ENCODE data around the gene PRKD2.
A peak's percentile ranks its signal among the peaks of the same experiment; 100 is the strongest.

PRKD2 gene

DNA sequence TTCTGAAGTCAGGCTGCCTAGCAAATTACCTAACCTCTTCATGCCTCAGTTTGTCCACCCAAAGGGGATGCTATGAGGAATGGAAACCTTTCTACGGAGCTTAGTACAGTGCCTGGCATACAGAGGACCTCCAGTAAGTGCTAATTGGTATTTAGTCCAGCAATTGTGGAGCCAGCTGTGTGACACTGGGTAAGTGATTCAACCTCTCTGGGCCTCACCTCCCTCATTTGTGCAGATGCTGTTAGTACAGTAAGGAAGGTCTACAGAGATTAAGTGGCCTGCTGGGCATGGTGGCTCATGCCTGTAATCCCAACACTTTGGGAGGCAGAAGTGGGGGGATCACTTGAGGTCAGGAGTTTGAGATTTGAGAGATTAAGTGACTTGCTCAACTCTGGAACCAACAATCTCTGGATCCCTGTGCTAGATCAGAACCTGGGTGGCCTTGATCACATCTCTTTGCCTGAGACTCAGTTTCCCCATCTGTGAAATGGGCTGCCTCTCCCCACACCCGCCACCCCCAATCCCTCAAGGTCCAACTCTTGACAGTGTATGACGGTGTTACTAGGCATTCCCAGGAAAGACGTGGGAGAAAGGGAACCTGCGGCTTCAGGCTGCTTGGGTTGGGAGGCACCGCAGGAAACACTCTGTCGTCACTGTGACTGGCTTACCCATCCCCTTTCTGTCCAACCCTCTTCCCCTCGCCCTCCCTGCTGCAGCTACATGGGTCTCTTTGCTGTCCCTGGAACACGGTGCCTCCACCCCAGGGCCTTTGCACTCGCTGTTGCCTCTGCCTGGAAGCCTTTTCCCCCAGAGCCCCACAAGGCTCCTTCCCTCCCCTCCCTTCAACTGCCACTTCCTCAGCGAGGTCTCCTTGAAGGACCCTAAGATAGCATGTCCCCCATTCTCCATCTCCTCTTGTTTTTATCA is 18.3 kb downstream of the PRKD2 start:
- no peak for DNase-seq

DNA sequence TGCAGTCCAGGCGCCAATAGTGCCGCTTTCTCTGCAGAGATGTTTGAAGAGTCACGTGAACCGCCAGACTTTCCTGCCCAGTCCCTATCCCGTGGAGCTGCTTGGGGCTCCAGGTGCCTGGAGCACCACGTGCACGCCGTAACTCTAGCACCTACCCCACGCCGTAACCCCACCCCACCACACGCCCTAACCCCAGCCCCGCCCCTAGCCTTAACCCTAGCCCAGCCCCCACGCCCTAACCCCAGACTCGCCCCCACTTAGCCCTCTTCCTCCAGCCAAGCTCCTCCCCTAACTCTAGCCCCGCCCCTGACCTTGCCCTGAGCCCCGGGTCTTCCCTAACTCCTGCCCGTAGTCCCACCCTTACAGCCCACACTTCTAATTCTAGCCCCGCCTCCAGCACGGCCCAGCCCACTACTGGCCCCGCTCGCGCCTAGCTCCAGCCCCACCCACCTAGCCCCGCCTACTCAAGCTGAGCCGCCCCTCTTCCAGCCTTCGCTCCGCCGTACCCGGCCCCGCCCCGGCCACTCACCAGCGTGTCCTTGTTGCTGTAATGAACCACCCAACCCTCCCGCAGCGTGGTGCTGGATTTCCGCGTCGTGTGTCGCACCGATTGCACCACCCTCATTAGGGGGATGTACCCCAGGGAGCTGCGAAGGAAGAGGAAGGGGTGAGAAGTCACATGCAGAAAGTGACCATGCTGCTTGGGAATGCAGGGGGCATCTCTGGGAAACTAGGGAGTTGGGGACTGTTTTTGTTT is 19.5 kb downstream of the PRKD2 start:
- no peak for DNase-seq

DNA sequence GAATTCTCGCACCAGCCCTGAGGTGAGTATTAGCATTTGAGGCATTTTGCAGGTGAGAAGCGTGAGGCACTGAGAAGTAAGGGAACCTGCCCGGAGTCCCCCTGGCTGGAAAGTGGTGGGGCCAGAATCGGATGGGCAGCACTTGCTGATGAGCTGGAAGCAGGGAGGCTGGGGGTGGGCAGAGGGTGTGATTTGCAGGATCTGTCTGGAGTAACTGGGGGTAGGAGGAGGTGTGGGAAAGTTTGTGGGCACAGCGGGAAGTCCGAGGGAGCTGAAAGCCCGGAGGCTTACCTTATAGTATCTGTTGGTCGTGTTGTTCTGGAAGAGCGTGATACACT is 20.1 kb downstream of the PRKD2 start:
- no peak for DNase-seq

DNA sequence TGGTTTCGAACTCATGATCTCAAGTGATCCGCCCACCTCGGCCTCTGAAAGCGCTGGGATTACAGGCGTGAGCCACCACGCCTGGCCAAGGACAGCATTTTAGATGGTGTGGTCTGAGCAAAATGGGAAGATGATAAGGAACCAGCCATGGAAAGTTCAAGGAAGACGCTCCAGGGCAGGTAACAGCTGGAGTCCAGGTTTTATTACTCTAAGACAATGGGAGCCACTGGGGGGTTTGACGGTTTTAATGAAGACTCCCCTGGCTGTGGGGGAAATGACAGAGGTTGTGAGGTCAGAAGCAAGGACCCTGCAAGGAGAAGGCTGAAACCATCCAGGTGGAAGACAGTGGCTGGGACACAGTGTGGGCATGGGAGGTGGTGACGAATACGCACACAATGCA is 20.9 kb downstream of the PRKD2 start:
- no peak for DNase-seq

DNA sequence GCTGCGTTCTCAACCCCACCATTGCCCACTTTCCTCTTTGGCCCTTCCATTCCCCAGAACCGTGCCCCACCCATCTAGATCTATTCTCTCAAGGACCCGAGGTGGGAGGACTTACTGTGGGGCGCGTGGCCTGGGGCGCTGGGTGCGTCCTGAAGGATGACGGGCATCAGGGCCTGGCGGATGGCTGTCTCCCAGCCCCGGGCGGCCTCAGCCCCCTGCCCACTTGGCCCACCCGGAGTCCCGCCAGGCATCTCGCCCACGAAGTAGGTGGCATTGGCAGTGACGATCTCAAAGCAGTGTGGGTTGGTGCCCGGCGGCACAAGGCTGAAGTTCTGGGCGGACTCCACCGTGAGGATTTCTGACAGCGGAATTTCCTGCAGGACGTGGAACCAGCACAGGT is 23.2 kb downstream of the PRKD2 start:
- DNase-seq = no peak

DNA sequence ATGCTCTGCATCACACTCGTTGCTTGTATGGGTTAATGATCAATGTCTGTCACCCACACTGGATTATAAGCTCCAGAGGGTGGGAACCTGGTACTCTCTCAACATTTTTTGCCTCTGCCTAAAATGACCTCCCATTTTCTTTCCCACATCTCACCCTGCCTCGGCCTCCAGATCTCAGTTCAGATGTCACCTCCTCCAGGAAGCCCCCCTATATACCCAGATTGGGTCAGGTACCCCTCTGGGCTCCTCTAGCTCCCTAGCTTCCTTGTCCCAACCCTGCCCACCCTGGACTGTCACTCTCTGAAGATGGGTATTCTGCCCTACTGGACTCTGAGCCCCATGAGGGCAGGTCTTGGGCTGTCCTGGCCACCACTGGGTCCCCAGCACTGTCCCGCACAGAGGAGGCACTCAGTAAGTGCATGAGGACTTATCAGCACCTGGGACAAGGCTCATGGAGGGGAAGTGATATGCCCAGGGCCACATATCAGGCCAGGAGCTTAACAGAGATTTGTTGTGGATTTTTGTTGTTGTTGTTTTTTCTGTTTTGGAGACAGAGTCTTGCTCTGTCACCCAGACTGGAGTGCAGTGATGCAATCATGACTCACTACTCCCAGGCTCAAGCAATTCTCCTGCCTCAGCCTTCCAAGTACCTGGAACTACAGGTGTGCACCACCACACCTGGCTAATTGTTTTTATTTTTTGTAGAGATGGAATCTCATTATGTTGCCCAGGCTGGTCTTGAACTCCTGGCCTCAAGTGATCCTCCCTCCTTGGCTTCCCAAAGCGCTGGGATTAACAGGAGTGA is 23.8 kb downstream of the PRKD2 start:
- no peak for DNase-seq

DNA sequence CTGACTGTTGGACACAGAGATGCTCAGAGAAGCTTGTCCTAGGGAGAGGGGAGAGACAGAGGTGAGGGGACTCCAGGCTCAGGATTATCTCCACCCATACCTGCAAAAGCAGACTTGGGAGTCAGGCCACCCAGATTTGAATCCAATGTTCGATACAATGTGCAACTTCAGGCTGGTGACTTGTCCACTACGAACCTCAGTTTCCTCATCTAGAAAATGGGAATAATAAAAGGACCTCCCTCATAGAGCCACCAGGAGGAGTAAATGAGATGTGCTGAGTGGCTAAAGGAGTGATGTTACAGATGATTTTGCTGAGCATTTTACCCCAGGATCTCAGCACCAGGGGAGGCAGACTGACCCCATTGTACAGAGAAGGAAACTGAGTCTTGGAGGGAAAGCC is 25.0 kb downstream of the PRKD2 start:
- DNase-seq = no peak

DNA sequence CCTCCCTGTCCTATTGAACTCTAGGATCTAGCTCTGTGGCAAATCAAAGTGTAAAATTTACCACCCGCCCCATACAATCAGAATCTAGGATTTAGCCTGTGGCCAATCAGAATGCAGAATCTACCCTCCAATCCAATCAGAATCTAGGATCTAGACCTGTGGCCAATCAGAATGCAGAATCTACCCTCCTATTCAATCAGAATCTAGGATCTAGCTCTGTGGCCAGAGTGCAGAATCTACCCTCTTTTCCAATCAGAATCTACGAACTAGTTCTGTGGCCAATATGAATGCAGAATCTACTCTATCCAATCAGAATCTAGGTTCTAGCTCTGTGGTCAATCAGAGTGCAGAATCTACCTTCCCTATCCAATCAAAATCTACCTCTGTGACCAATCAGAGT is 25.8 kb downstream of the PRKD2 start:
- DNase-seq = no peak

DNA sequence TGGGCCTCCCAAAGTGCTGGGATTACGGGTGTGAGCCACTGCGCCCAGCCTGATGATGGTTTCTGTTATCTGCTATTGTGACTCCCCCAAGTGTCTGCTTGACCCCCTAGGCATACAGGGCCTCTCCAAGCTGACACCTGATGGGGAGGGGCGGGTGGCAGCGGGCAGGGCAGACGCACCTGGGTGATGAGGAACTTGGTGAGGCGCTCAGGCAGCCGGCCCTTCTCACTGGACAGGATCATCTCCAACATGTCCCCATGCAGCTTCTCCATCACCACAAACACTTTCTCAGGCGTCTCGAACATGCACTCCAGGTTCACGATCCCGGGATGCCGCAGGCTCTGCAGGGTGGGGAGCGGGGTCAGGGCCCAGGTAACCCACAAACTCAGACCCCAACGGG is 27.6 kb downstream of the PRKD2 start:
- DNase-seq = no peak

DNA sequence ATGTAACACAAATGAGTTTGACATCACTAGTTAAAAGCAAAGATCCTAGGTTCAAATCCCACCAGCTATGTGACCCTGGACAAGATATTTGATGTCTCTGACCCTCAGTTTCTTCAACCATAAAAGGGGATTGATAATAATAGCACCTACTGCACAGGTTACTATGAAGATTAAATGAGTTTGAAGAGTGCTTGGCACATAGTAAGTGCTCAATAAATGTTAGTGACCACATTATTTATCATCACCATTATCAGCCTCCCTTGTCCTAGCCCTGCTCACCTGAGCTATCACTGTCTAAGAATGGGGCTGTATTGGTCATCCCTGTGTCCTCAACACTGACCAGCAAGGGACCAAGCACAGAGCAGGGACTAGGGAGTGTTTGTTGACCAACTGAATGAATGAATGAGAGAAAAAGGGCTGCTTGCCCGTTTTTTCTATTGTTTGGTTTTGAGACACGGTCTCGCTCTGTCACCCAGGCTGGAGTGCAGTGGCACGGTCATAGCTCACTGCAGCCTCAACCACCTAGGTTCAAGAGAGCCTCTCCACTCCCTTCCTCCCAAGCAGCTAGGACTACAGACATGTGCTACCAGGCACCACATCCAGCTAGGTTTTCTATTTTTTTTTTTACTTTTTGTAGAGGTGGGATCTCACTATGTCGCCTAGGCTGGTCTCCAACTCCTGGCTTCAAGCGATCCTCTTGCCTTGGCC is 29.3 kb downstream of the PRKD2 start:
- no peak for DNase-seq

DNA sequence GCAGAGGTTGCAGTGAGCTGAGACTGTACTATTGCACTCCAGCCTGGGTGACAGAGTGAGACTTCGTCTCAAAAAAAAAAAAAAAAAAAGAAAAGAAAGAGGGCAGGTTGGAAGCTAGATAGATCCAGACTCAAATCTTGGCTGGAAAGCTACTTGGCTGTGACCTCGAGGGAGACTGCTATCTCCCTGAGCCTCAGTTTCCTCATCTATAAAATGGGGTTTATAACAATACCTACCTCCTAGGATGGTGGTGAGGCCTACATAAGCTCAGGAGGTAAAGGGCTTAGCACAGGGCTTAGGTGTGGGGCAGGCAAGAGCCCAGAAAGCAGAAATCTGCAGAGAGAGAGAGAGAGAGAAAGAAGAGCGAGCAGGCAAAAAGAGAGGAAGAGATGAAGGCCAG is 31.7 kb downstream of the PRKD2 start:
- no peak for DNase-seq

DNA sequence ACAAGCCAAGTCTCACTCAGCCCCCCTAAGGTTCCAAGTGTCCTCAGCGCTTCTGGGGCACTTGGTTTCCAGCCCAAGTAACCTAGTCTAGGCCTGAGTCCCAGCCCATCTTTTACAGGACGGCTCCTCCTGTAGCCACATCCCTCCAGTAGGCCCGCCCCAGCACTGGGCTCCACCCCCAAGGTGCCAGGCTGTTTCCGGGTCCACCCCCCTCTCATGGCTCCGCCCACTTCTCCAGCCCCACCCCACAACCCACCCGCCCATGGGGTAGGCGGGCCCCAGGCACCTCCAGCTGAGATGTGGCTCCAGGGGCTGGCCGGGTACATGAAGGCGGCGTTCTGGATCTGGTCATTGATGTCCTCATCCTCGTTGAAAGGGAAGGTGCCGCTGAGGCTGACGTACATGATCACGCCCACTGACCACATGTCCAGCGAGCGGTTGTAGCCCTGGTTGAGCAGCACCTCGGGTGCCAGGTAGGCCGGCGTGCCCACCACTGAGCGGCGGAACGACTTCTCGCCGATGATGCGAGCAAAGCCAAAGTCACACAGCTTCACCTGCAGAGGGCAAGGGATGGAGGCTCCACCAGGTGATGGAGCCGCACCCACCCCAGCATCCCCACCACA is 38.7 kb downstream of the PRKD2 start:
- DNase-seq = no peak

DNA sequence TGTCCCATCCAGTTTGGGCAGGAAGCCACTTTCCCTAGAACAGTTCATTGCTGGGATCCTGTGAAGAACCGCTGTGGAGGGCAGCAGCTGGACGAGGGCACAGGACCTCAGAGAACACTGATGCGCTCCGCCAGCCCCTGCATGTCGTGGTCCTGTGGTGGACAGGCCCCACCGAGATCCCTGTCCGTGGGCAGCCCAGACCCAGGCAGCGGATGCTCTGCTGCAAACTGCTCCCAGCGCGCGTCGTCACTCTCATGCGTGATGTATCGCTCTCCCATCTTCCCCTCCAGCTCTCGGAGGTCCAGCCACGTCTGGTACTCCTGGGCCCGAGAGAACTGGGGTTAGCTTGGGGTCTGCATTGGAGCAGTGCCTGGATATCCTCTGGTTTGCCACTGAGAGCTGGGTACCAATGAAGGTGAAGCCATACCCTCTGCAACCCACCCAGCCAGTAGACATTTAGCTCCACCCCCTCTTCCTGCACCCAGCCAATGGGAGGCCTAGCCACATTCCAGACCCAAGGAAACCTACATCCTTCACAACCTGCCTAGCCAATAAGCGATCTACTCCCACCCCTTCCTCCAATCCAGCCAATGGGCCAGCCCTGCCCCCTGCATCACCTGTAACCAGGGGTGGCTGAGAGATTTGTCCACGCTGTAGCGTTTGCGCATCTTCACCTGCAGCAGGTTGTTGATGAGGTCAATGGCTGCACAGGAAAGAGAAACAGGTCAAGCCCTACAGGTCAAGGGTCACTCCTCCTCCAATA is 42.3 kb downstream of the PRKD2 start:
- no peak for DNase-seq

DNA sequence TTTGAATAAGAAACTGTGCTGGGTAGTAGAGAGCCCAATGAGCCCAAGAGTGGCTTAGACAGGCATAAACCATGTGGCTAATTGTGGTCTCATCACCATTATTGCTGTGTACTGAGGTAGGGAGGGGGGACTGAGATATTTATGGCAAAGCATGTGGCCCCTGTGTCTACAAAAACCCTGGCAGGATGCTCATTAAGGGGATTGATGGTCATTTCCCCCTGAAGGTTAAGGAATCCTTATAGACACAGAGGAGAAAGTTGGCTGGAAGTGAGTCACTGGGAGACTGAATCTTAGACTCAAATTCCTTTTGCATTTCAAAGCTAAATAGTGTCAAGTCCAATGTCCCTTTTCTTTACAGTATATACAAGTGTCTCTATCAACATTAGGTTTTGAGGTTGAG is 46.1 kb downstream of the PRKD2 start:
- no peak for DNase-seq

DNA sequence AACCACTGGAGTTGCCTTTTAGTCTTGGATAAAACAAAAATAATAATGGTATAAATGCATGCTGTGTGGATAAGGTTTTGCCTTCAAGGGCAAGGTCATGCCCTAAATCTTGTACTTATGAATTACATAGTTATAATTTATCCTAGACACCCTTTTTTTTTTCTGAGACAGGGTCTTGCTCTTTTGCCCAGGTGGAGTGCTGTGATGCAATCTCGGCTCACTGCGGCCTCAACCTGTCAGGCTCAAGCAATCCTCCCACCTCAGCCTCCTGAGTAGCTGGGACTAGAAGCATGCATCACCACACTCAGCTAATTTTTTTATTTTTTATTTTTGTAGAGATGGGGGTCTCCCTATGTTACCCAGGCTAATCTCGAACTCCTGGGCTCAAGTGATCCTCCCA is 48.3 kb downstream of the PRKD2 start:
- no peak for DNase-seq

DNA sequence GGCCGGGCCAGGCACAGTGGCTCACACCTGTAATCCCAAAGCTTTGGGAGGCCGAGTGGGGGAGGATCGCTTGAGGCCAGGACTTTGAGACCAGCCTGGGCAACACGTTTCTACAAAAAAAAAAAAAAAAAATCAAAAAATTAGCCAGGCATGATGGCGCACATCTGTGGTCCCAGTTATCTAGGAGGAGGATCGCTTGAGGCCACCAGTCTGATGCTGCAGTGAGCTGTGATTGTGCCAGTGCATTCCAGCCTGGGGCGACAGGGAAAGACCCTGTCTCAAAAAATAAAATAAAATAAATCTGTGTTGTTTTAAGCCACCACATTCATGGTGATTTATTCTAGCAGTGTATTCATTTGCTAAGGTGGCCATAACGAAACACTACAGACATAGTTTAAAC is 51.8 kb downstream of the PRKD2 start:
- DNase-seq = no peak

DNA sequence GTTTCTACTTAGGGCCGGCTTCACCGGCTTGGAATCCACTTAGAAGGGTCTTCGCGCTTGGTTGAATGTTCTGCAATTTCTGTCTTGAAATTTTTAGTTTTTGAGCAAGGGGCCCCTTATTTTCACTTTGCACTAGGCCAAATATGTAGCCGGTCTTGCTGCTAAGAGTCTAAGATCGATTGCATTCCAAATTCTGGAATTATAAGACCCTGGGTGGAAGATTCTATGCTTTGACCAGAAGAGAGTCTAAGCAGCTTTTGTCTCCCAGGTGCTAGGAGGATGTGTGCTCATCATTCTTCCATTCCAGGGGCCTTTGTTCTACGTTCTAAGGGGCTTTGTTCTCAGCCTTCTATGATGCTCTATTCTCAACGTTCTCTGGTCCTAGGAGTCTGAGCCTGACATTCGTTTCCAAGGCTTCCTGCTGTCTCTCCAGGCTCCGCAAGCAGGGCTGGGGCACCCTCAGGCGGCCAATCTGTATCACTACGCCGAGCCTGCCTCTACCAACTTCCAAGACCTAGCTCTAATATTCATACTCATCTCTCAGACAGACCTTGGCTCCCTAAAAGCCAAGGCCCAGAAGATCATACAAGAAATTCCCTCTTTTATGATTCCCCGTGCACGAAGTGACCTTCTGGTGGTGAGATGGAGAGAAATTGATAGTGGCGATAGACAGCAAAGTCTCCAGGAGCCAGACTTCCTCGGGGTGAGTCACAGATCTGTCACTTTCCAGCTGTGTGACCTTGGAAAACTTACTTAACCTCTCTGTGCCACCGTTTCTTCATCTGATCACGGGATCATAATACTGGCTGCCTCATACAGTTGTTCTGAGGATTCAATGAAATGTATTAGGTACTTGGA is 55.0 kb downstream of the PRKD2 start:
- peak; percentile 56 for DNase-seq

DNA sequence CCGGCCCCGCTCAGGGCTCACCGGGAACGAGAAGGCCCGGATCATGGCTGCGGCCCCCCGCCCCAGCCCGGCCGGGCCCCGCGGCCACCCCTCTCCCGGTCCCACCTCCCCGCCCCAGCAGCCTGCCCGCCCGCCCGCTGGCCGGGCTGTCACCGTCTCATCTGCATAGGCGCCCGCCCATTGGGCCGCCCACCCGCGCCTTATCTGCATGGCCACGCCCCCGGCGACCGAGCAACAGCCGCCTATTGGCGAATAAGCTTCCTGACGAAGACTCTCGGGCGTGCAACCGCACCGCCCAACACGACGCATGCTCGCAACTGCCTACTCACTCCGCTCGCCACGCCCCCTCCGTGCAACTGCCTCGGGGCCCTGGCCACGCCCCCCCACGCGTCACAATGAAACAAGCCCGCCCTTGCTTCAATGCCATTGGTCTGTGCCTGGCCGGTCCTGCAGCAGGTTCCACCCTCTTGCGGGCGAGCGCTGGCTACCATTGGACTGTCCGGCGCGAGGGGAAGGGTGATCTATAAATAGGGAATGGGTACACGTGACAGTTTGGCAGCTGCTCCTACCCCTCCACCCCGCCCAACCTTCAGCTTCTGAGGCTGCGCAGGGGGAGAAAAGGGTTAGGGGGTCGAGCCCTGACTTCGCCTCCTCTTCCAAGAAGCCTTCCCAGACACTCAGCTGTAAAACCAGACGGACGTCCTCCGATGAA is 55.7 kb downstream of the PRKD2 start, which contains the start of gene DACT3:
Gene DACT3 (minus strand): TSS at position 163 of the 712 bp plus-strand sequence. CDS start 118 bp downstream, at position 45.
- peak; percentile 99 for DNase-seq

DNA sequence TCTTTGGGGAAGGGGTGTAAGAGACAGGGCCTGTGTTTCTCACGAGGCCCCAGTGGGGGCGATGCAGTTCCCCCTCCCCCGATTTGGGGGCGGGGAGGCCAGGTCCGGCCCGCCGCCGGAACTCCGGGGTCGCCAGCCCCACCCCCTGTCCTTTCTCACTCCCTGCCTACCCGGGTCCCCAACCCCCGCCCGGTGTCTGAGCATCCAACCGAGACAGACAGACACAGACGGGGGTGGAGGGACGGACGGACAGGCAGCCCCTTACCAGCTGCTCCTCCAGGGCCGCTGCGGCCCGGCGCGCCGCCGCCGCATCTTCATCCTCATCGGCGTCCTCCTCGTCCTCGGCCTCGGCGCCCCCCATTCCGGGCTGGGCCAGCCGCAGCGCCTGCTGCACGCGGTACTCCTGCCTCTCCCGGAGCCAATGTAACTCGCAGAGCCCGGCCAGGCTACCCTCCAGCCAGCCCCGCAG is 56.3 kb downstream of the PRKD2 start:
- no peak for DNase-seq
